SIG-M5 treated with dmso at 0.1 percent for 504 hours (cell line): ENCODE measurements around the gene TSSK1B.
"Not testable (repeated sequence)": the region's sequence is repeated elsewhere in the genome, so short reads cannot be mapped to it uniquely, and the experiment has no call there.

Source experiments
- DNase-seq: peaks from one replicate; lab custom pipeline; 2025; ENCODE audit not compliant: unreplicated experiment; lab: John Stamatoyannopoulos, UW

Gene TSSK1B

DNA sequence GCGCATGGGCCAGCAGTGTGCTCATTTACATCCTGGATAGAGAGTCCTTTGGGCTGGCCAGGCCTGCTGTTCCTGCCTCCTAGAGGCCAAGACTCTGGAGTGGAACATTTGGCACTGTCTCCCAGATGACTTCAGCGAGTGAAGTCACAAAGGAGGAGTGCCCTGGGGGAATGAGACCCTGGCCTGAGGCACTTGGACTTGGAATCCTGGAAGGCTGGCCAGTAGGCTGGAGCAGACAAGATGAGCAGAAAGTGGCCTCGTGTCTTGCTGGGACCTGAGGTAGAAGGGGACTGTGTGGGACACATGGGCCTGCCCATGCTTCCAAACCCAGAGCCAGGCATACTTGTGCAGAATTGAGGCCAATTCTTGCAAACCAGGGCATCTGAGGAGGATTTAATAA lies at the start of gene TSSK1B:
TSSK1B (minus strand) TSS at position 101 of the 400 bp plus-strand sequence. CDS start 150 bp downstream, outside the sequence.
- DNase-seq, result no peak

DNA sequence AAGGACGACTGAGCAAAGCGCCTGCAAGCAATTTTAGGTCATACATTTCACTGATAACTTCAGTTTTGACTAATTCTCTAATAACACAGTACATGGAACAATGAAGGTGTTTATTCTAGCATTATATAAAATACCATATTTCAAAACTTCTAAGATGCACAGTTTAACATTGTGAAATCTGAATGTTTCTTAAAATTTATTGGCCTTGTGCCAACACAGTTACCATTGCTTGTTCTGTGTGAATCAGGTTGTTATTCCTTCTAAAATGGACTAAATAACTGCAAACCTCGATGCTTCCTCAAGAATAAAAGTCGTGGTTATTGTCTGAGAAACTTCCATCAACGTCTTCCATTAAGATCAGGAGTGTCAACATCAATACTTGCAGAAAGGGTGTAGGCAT lies 45.5 kb upstream of the TSSK1B start:
- no peak for DNase-seq

DNA sequence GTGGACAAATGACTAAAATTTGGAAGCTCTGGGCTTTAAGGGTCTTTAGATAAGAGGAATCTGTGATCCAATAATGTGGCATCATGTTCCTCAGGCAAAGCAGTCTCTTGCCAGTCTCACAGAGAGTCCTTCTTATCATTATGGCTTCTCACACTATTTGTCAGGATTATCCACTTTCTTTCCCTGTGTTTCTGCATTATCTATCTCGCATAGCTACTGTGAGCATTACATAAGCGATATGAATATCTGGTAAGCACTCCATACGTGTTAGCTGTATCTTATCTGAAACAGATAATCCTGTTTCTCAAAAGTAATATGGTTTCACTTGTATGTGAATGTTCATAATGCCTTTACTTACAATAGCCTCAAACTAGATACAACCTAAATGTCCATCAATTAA lies 43.9 kb upstream of the TSSK1B start:
- DNase-seq, result no peak

GRCh38 chr5:113474100-113474728 lies 39.4 kb upstream of the TSSK1B start:
- no peak for DNase-seq

DNA sequence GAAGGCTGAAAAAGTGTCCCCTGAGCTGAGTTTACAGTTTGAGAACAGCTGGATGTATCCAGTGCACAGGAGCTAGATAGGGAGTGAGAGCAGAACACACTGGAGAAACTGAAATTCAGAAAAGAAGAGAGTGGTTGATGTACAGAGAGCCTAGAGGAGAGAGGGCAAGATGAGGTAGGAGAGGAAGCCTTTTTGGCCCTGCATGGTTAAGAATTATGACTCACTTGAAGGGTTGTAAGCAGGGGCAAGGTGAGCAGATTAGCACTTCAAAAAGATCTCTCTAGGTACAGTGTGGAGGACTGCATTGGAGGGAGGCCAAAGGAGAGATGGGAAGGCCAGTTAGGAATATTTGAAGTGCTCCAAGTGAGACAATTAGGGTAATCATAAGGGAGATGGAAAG lies 28.2 kb upstream of the TSSK1B start:
- DNase-seq, result no peak

DNA sequence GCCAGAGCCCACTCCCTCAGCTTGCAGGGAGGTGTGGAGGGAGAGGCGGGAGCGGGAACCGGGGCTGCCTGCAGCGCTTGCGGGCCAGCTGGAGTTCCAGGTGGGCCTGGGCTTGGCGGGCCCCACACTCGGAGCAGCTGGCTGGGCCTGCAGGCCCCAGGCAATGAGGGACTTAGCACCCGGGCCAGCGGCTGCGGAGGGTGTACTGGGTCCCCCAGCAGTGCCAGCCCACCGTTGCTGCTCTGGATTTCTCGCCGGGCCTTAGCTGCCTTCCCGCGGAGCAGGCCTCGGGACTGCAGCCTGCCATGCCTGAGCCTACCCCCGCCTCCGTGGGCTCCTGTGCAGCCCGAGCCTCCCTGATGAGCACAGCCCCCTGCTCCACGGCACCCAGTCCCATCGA lies 22.3 kb upstream of the TSSK1B start:
- DNase-seq, result not testable (repeated sequence)

- DNase-seq, result no peak
Observed at GRCh38 chr5:113452941-113453340, 18.2 kb upstream of the TSSK1B start.

DNA sequence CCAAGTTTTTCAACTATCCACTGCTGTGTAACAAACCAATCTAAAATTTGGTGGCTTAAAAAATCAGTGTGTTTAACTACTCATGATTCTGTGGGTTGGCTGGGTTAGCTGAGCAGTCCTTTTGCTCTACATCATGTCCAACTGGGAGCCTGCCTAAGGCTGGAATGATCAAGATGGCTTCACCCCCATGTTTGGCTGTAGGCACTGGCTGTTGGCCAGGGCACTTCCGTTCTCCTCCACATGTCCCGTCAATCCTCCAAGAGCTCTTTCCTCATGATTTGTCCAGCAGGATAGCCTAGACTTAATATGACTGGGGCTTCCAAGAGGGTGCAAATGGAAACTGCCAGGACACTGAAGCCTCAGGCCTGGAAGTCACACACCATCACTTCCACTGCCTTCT lies 17.0 kb upstream of the TSSK1B start:
- DNase-seq, result no peak

GRCh38 chr5:113450929-113451328 lies 16.1 kb upstream of the TSSK1B start:
- DNase-seq, result no peak

- DNase-seq, result no peak
Observed at GRCh38 chr5:113450462-113450861, 15.7 kb upstream of the TSSK1B start.

- DNase-seq, result no peak
Observed at GRCh38 chr5:113448252-113448651, 13.5 kb upstream of the TSSK1B start.

DNA sequence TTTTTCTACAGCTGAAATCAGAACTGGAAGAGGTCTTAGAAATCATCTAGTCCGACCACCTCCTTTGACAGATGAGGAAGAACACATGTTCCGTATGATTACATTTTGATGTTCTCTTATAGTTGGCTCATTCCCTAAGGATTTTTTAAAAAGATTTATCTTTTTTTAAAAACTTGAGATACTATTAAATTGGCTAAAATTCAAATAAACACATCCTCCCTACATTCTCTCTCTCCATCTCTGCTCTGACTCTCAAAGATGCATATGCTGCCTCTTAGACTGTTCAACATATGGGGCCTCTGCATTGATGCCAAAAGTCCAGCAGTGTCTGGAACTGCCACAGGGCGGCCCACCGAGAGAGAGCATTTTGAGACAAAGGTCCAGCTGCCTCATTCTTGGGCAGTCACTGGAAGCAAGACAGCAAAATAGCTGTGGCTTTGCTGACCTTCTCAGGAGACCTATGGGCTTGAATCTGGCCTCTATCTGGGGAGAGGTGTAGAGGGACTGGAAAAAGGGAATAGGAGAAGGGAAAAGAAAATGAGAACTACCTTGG lies 12.8 kb upstream of the TSSK1B start:
- DNase-seq, result no peak

DNA sequence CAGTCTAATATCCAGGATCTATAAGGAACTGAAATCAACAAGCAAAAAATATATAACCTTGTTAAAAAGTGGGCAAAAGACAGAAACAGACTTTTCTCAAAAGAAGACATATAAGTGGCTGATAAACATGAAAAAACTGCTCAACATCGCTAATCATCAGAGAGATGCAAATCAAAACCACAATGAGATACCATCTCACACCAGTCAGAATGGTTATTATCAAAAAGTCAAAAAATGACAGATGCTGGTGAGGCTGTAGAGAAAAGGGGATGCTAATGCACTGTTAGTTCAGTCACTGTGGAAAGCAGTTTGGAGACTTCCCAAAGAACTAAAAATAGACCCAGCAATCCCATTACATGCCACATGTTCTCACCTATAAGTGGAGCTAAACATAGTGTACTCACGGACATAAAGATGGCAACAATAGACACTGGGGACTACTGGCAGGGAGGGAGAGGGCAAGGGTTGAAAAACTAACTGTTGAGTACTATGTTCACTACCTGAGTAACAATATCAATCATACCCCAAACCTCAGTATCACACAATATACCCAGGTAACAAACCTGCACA lies 11.7 kb upstream of the TSSK1B start:
- no peak for DNase-seq

DNA sequence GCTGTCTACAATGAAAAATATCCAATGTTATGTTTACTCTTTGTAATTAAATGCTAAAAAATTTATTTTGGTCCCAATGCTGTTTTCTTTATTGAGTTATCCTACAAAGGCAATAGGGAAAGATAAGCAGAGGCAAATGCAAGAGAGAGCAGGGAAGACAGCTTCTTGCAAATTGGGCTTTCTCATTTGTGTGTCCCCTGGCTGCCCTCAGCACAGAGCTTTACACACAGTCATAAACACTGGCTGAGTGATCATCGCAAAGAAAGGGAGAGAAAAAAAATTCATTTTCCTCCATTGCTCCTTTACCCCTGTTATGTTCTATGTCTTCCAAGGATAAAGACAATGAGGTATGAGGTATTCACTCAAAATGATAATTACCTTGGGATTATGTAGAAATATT lies 2.3 kb upstream of the TSSK1B start:
- no peak for DNase-seq

DNA sequence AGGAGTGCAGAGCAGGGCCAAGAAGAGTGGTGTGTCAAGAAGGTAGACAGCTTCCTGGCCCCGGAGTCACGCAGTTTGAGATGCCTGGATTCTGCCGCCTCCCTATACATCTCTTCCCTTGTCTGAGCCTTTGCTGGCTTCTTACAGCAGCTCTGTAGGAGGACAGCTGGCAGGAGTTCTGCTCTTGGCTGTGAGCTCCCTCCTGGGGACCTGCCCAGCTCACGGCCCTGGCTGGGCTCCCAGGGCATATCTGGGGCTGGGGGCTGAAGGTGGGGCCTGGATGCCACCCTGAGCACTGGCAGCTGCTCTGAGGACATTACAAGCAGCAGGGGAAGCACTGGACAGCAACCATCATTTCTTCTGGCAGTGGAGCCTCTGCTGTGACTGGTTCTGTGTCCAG lies 786 bp upstream of the TSSK1B start:
- DNase-seq, result no peak

GRCh38 chr5:113433862-113434612 lies 752 bp downstream of the TSSK1B start:
- no peak for DNase-seq

DNA sequence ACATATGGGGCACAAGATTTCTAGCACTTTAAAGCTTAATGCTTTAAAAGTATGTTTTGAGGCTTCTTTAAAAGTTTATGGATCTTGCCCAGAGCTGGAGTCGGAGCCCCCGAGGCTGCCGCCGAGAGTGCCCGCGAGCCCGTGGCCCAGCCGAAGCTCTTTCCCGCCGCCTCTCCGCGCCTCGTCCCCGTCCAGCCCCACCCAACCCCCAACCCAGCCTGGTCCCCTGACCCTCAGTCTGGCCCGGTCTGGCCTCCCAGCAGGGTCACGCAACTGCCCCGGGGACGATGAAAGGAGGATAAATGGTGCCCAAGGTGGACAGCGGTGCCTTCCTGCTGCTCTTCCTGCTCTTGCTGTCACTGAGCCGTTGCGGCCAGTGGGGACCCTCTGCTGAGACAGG lies 1.7 kb downstream of the TSSK1B start:
- no peak for DNase-seq

DNA sequence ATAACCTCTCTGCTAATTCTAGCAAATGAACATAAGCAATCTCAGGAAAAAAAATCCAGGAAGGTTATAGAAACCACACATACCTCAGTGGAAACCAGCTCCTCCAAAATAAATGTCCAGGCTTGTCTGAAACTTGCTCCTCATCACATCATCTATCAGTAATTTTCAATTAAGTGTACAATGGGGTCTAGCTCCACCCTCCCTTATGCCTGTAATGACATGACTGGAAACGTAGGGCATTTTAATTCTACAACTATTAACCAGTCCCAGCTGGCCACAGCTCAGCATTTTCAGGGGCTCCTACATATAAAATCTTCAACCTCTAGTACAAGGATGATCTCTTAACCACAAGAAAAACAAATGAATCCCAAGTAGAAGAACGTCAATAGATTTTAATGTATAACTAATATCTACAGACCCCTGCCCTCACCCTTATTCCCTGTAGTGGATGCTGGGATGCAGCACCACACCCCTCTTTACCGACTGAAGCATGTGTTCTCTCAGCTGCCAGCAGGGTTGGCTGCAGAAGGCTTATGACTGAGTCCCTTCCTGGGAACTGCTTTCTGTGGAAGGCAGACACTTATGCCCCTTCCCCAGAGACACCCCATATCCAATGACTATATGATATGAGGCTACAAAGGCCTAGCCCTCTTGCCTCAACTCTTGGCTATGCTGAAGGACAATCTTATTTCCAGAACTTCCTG lies 6.8 kb downstream of the TSSK1B start:
- DNase-seq, result no peak

DNA sequence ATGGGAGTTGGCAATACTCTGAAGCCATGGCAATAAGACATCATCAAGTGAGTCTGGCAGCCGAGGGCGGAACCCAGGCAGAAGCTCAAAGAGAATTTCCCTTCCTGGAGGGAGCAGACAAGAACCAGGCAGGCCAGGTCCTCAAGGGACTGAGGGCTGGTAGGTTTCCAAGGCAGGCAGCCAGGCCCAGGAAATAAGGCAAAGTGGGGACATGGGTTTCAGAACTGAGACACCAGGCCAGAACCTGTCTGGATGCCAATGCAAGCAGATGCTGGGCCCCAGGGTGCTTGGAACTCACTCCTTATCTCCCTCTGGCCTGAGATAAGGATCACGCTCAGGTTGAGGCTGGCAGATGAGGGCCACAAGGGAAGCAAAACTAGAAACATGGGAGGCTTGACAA lies 8.9 kb downstream of the TSSK1B start:
- DNase-seq, result no peak

GRCh38 chr5:113421693-113422092 lies 13.1 kb downstream of the TSSK1B start:
- no peak for DNase-seq

GRCh38 chr5:113405530-113405929 lies 29.3 kb downstream of the TSSK1B start:
- no peak for DNase-seq

DNA sequence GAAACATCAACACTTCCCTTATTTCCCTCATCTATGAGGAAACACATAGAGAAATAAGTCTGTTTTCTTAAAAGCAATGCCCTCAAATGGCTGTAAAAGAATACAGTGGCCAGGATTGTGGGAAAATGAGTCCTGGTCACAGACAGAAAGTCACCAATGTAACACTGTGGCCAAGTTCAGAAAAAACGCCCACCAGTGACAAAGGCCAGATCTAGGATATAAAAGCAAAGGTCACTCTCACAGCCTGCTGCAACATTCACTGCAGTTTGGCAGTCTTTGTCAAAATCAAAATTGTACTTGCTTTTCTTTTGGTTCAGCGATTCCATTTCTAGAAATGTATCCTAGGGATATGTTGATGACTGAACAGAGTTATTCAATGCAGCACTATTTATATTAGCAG lies 30.5 kb downstream of the TSSK1B start:
- no peak for DNase-seq
